Vagina (tissue), 2 donors: ENCODE measurements around the gene ASPG. TPM values are rescaled to one million over a fixed set of nuclear protein-coding genes. Genes with fewer than 3 reads are reported as not detected.

Source experiments
- DNase-seq, 2 donors: peaks; one replicate each; pipeline ENCODE4 v3.0.0-alpha.2; 2017; ENCODE audit errors: extremely low spot score in 2 of 2
- H3K27ac ChIP-seq: fragments of 200-600 bp; sonication (generic); one replicate; pipeline ENCODE4 v1.5.1; 2019
- H3K27me3 ChIP-seq: fragments of 200-600 bp; sonication (generic); one replicate; pipeline ENCODE4 v1.5.1; 2019
- H3K36me3 ChIP-seq, 2 donors: fragments of 200-600 bp; sonication (generic); one replicate each; pipeline ENCODE4 v1.5.1; 2017 to 2019
- H3K4me1 ChIP-seq: fragments of 200-600 bp; sonication (generic); one replicate; pipeline ENCODE4 v1.5.1; 2019
- H3K4me3 ChIP-seq, 2 donors: fragments of 200-600 bp; sonication (generic); 1 replicate in 1 of 2; 2 replicates in 1 of 2; pipeline ENCODE4 v1.5.1; 2016 to 2019
- H3K9me3 ChIP-seq: fragments of 200-600 bp; sonication (generic); one replicate; pipeline ENCODE4 v1.5.1; 2019
- CTCF ChIP-seq, 3 experiments: fragments of 450-650 bp in 2 of 3; fragments of 200-600 bp in 1 of 3; sonication (generic) in 1 of 3; IDR thresholded peaks; one replicate each; pipeline ENCODE4 v1.5.1; 2017 to 2019; ENCODE audit warnings: antibody characterized with exemption in 3 of 3, mild to moderate bottlenecking in 2 of 3, moderate library complexity in 2 of 3
- POLR2A ChIP-seq, 2 donors: fragments of 450-650 bp; IDR thresholded peaks; one replicate each; pipeline ENCODE4 v1.6.1; 2017; ENCODE audit warnings: antibody characterized with exemption in 2 of 2, mild to moderate bottlenecking in 2 of 2, moderate library complexity in 2 of 2
- POLR2AphosphoS5 ChIP-seq, 2 donors: sonication (generic); formaldehyde crosslinking; IDR thresholded peaks; one replicate each; pipeline ENCODE4 v1.9.0; 2017; ENCODE audit warnings: antibody characterized with exemption in 2 of 2, mild to moderate bottlenecking in 2 of 2, low read depth in 1 of 2; ENCODE audit not compliant: insufficient read depth in 1 of 2
- intact Hi-C: fragments of 100-400 bp; cut with DNase I; formaldehyde crosslinking; loops from one replicate; pipeline ENCODE4 v1.15.1; 2023
- total RNA-seq: library from RNA; depleted of rRNA; stranded (reverse); fragments of >200 nt; gene quantifications from one replicate; pipeline ENCODE4 v1.2.3, GENCODE V29; 2016

Gene ASPG
- total RNA-seq, 1 donor from 2014 or later = 3.7 TPM

DNA sequence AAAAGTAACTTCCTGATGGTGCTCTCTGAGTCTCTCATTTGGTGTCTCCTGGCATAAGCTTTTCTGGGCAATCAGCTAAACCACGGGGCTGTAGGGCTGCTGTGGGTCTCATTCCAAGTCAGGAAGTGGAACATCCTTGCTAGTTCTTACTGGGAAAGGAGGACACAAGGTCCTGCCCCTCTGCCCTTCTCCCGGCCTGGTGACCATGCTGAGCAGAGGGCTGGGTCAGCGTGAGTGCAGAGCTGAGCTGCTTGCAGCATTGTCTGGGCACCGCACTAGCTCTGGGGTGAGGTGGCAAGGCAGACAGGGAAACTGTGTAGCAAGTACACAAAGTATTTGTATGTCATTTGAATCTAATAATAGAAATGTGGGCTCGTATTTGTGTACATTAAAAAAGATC, 45.0 kb upstream of the ASPG start:
- no peaks in the 10 kb centered on the region for H3K27me3 ChIP-seq

DNA sequence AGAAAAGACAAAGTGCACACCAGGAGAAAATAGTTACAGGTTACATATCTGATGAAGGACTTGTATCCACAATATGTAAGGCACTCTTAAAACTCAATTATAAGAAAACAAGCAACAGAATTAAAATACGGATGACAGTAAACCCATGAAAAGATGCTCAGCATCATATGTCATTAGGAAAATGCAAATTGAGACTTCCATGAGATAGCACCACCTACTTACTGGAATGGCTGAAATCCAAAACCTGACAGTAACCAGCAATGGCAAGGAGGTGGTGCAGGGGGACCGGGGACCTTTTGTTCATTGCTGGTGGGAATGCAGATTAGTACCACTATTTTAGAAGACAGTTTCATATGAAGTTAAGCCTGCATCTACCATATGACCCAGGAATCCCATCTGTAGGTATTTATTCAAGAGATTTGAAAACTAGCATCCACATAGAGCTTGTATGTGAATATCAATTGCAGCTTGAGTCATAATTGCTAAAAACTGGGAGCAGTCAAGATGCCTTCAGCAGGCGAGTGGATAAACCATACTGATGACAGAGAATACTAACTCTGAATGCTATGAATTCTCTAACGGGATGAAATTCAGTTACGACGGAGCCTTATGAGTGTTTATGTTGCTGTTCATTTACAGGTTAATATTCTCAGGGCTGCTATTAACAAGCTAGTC, 43.9 kb upstream of the ASPG start:
- TF ChIP-seq CTCF (IDR thresholded peaks at IDR 0.05) = no peak
- no peak for TF ChIP-seq POLR2AphosphoS5 (IDR thresholded peaks at IDR 0.05; ENCODE audit: insufficient read depth in 1 of 2, low read depth in 1 of 2)
- TF ChIP-seq POLR2A (IDR thresholded peaks at IDR 0.05) = no peak
- intact Hi-C loops = no loop called here

More for the DNA sequence above, 45.0 kb upstream of the ASPG start:
- DNase-seq = no peak
- Histone ChIP-seq H3K4me3 (no peak overlapping the region), H3K36me3 (no peaks in the 10 kb centered on the region), H3K4me1 (no peaks in the 10 kb centered on the region), H3K27ac (no peak overlapping the region), H3K9me3 (no peaks in the 10 kb centered on the region)
- intact Hi-C loops = no loop called here
- no peak for TF ChIP-seq POLR2AphosphoS5 (IDR thresholded peaks at IDR 0.05; ENCODE audit: insufficient read depth in 1 of 2, low read depth in 1 of 2)
- no peak for TF ChIP-seq POLR2A (IDR thresholded peaks at IDR 0.05)
- no peak for TF ChIP-seq CTCF (IDR thresholded peaks at IDR 0.05)

GRCh38 chr14:104044016-104044415, 41.5 kb upstream of the ASPG start:
- Histone ChIP-seq H3K27me3 (no peaks in the 10 kb centered on the region), H3K4me3 (no peak overlapping the region), H3K4me1 (no peaks in the 10 kb centered on the region), H3K36me3 (no peaks in the 10 kb centered on the region), H3K9me3 (no peaks in the 10 kb centered on the region), H3K27ac (no peak overlapping the region)
- TF ChIP-seq POLR2A (IDR thresholded peaks at IDR 0.05) = no peak
- no peak for TF ChIP-seq CTCF (IDR thresholded peaks at IDR 0.05)
- no peak for TF ChIP-seq POLR2AphosphoS5 (IDR thresholded peaks at IDR 0.05; ENCODE audit: insufficient read depth in 1 of 2, low read depth in 1 of 2)
- DNase-seq = no peak
- intact Hi-C loops = no loop called here

More for the DNA sequence above, 43.9 kb upstream of the ASPG start:
- no peak overlapping the region for H3K27ac ChIP-seq
- H3K36me3 ChIP-seq = no peaks in the 10 kb centered on the region
- DNase-seq = no peak
- H3K9me3 ChIP-seq = no peaks in the 10 kb centered on the region
- no peaks in the 10 kb centered on the region for H3K4me1 ChIP-seq
- H3K27me3 ChIP-seq = no peaks in the 10 kb centered on the region
- no peak overlapping the region for H3K4me3 ChIP-seq

DNA sequence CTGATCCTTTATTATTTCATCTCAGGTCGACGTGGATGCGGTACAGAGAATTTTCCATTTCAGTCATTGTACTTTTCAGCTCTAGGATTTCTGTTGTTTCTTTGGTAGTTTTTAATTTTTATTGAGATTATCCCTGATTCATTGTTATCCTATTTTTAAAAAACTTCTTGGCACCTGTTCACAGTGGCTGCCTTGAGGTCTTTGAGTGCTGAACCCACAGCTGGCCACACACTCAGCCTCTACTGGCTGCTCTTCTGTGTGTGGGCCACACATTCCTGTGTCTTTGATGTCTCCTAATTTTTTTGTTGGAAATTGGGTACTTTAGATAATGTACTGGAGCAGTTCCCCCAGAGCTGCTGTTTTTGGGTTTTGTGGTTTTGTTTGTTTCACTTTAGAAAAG, 37.7 kb upstream of the ASPG start:
- Histone ChIP-seq H3K27me3 (no peaks in the 10 kb centered on the region), H3K27ac (no peak overlapping the region), H3K4me3 (no peak overlapping the region), H3K4me1 (no peaks in the 10 kb centered on the region), H3K9me3 (no peaks in the 10 kb centered on the region), H3K36me3 (no peaks in the 10 kb centered on the region)
- DNase-seq = no peak
- intact Hi-C loops = no loop called here
- TF ChIP-seq POLR2A (IDR thresholded peaks at IDR 0.05) (no peak), POLR2AphosphoS5 (IDR thresholded peaks at IDR 0.05; ENCODE audit: insufficient read depth in 1 of 2, low read depth in 1 of 2) (no peak), CTCF (IDR thresholded peaks at IDR 0.05) (no peak)

DNA sequence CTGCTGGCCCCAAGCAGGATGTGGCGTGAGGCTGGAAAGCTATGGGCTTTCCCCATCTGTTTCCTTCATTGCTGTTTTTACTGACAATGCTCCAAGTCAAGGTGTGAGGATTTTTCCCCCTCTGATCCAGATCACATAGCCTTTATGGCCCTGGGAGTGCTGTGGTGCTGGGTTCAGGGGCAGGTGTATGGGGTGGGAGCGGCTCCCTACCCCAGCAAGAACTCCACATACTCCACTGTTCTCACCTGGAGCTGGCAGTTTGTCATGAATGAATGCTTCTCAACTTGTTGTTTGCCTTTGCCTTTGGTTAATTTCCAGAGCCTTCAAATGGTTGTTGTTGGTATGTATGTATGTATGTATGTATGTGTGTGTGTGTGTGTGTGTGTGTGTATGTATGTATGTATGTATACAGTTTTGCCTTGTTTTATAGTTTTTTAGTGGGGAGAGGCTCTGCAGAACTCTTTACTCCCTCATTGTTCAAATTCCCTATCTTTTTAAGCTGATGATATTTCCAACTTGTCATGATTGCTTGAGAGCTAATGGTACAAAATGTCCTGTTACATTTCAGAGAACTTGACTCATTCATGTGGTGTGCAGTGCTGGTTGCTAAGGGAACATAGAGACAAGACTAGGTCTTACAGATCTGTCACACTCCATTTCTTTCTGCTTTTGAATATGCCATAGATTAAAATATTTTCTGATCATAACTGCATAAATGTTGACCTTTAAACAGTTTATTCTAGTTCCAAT, 36.6 kb upstream of the ASPG start:
- H3K4me3 ChIP-seq = no peak overlapping the region
- no peaks in the 10 kb centered on the region for H3K9me3 ChIP-seq
- no peaks in the 10 kb centered on the region for H3K27me3 ChIP-seq
- intact Hi-C loops = no loop called here
- H3K36me3 ChIP-seq = no peaks in the 10 kb centered on the region
- no peak for TF ChIP-seq POLR2A (IDR thresholded peaks at IDR 0.05)
- no peak for TF ChIP-seq CTCF (IDR thresholded peaks at IDR 0.05)
- TF ChIP-seq POLR2AphosphoS5 (IDR thresholded peaks at IDR 0.05; ENCODE audit: insufficient read depth in 1 of 2, low read depth in 1 of 2) = no peak
- no peak overlapping the region for H3K27ac ChIP-seq
- DNase-seq = no peak
- no peaks in the 10 kb centered on the region for H3K4me1 ChIP-seq
